ENCODE results near the gene FOXO1. TPM values are rescaled to one million over a fixed set of nuclear protein-coding genes. Genes with fewer than 3 reads are reported as not detected.

FOXO1 gene
- total and polyA plus RNA-seq, 2 donors = 23.2 to 23.7 TPM

DNA sequence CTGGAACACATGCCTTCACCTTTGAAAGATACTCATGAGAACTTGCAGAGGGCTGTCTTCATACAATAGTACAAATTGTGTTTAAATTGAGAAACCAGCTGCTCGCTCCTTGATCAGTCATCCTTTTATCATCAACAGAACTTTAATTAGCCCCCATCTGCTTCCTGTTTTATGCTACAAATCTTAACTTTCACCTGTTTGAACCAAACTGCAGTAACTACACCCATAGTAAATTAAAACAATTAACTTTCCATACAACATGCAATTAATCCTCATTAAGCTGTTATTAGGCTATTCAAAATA, 85.2 kb downstream of the FOXO1 start:
- Histone ChIP-seq H3K4me1 (ENCODE audit: insufficient read depth) (peaks cover 1% of the 10 kb centered on the region), H3K27ac (ENCODE audit: low read depth) (no peak overlapping the region), H3K4me3 (ENCODE audit: low read depth, low read length) (no peak overlapping the region), H3K36me3 (ENCODE audit: insufficient read depth) (no peaks in the 10 kb centered on the region)
- no peak for DNase-seq (ENCODE audit: extremely low spot score)
- WGBS = 86% methylated on average over 1 of the region's 1 CpG

DNA sequence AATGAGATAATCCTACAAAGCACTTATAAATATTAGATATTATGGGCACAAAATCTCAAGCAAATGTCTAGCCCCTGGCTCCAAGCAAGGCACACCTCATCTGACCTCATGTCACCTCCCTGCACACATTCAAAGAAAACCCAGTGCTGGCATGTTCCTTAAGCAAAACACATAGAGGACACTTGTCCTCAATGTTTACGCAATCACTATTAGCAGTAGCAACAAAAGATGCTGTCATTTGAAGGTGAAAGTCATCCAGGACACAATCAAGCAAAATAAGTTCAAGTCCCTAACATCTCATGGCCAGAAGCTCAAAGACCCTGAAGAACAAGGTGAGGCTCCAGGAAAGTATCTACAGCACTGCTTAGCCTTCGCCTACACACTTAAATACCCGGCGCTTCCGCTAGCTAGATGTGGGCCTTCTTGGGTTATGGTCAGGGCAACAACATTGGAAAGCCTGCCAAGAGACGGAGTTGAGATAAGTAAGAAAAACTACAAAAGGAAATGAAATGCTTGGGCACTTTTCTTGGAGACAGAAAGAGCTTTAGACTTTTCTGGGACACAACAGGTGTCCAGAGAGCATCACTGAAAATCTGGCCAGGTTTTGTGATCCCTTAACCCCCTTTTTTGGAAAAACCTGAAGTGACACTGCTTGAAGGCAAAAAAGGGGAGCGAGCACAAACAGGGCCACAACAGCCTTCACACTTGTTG, 85.7 kb downstream of the FOXO1 start:
- 78% methylated on average over 7 of the region's 7 CpGs for WGBS
- peaks cover 1% of the 10 kb centered on the region for H3K4me1 ChIP-seq (ENCODE audit: insufficient read depth)
- no peak overlapping the region for H3K4me3 ChIP-seq (ENCODE audit: low read depth, low read length)
- no peaks in the 10 kb centered on the region for H3K36me3 ChIP-seq (ENCODE audit: insufficient read depth)
- H3K27ac ChIP-seq (ENCODE audit: low read depth) = no peak overlapping the region
- no peak for DNase-seq (ENCODE audit: extremely low spot score)

DNA sequence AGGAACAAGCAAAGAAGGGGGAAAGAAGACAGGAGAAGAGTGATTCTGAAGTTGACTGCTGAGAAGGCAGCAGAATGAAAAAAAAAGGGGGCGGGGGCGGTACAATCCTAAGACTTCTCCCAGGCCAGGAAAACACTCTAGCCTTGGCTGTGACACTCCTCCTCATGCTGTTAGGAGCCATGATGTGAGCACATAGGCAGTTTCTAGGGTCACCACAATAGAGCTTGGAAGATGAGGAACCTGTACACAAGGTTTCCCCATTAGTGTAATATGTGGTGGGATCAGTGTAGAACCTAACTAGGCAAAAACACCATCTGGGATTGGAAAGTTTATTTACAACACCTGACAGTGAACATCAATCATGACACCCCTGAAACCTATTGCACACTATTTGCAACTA, 86.9 kb downstream of the FOXO1 start:
- no peaks in the 10 kb centered on the region for H3K36me3 ChIP-seq (ENCODE audit: insufficient read depth)
- no peak overlapping the region for H3K27ac ChIP-seq (ENCODE audit: low read depth)
- H3K4me3 ChIP-seq (ENCODE audit: low read depth, low read length) = no peak overlapping the region
- WGBS = 99% methylated on average over 2 of the region's 2 CpGs
- peaks cover 1% of the 10 kb centered on the region for H3K4me1 ChIP-seq (ENCODE audit: insufficient read depth)
- no peak for DNase-seq (ENCODE audit: extremely low spot score)

DNA sequence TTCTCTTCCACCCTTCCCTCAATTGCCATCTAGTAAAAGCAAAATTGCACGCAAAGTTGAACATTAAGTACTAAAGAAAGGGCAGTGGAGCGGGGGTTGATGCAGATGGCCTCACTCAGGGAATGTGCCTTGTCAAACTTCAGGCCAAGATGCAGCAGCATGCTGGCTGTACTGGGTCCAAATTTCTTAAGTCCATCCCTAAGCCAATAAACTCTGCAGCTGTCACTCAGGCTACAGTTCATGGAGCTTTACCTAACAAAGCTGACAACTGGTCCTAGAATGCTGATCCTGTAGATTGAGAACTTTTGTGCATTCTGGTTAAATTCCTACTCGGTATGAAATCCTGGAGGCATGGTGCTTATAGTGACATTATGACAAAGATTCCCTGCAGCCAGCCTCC, 88.4 kb downstream of the FOXO1 start:
- peaks cover 4% of the 10 kb centered on the region for H3K4me1 ChIP-seq (ENCODE audit: insufficient read depth)
- H3K4me3 ChIP-seq (ENCODE audit: low read depth, low read length) = no peak overlapping the region
- no peak overlapping the region for H3K27ac ChIP-seq (ENCODE audit: low read depth)
- no peak for DNase-seq (ENCODE audit: extremely low spot score)
- 64% methylated on average over 3 of the region's 3 CpGs for WGBS
- H3K36me3 ChIP-seq (ENCODE audit: insufficient read depth) = no peaks in the 10 kb centered on the region

DNA sequence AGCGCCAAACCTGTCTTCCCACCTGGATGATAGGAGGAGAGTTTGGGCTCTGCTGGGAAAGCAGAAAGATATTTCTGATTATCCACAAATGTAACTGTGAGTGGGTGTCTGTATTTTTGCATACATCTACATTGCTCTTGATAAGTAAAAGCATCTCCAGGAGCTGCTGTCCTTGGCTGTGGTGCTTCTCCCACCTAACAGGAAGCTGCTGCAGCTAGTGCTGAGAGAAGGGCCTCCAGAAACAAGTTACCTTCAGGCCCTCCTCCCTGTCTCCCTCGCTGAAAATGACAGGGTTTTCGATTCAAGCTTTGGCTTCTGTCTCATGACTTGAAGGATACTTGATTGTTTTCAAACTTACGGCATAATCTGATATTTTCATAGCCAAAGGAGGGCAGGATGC, 90.1 kb downstream of the FOXO1 start:
- H3K4me3 ChIP-seq (ENCODE audit: low read depth, low read length) = no peak overlapping the region
- H3K36me3 ChIP-seq (ENCODE audit: insufficient read depth) = no peaks in the 10 kb centered on the region
- H3K4me1 ChIP-seq (ENCODE audit: insufficient read depth) = peaks cover 4% of the 10 kb centered on the region
- no peak overlapping the region for H3K27ac ChIP-seq (ENCODE audit: low read depth)
- 81% methylated on average over 4 of the region's 4 CpGs for WGBS
- DNase-seq (ENCODE audit: extremely low spot score) = no peak

DNA sequence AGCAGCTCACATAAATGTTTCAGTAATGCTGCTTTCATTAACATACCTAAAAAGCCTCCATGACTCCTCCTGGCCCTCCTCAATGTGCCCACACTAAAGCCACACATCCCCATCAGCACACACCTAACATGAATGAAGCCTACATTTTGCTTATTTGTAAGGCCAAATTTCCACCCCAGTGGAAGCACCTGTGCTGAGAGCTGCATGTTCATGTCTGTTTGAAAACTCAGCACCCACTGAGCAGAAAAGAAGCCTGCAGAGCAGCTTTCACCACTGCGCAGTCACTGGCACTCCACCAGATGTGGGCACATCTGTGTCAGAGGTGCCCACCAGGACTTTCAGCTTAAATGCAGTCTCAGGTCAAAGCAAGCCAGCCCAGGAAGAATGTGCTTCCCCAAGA, 93.5 kb downstream of the FOXO1 start:
- DNase-seq (ENCODE audit: extremely low spot score) = no peak
- Histone ChIP-seq H3K27ac (ENCODE audit: low read depth) (no peak overlapping the region), H3K4me1 (ENCODE audit: insufficient read depth) (peaks cover 2% of the 10 kb centered on the region), H3K36me3 (ENCODE audit: insufficient read depth) (no peaks in the 10 kb centered on the region), H3K4me3 (ENCODE audit: low read depth, low read length) (no peak overlapping the region)
- WGBS = 98% methylated on average over 1 of the region's 1 CpG

DNA sequence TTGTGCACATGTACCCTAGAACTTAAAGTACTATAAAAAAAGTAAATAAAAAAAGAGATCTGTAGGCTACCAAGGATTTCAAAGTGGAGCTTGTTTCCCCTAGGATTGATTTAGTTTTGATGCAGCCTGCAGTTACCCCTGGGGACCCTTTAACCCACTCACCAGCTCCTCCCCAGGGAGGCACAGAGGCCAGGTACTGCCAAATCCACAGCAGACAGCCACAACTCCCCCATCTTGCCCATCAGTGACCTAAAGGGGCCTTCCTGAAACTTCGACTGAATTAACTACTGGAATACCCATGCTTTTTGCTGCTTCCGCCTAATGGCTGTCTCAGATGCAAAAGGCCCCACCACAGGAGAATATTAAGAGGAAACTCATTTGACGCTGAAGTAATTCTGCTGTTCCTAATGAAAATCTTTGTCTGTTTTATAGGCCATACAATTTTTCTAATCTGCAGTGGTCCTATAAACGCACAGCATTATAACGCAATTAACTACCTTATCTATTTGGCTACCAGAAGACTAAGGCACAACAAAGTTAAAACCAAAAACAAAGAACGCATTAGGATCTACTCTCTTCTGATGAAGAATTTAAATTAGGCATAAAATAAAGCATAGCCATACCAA, 95.0 kb downstream of the FOXO1 start:
- 89% methylated on average over 6 of the region's 6 CpGs for WGBS
- H3K4me1 ChIP-seq (ENCODE audit: insufficient read depth) = peaks cover 2% of the 10 kb centered on the region
- no peak overlapping the region for H3K4me3 ChIP-seq (ENCODE audit: low read depth, low read length)

DNA sequence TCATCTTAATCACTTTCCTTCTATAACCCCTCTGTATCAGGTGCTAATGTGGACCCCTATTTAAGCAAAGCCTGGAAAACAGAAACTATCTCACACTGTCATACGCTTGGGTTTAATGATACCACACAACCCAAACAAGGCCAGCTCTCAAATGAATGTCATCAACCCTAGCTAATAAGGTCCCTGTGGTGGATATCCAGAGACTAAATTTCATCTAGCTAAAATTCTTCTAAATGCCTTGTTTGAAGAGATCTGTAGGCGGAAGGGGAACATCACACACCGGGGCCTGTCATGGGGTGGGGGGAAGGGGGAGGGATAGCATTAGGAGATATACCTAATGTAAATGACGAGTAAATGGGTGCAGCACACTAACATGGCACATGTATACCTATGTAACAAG, 95.5 kb downstream of the FOXO1 start:
- no peak overlapping the region for H3K27ac ChIP-seq (ENCODE audit: low read depth)
- WGBS = 93% methylated on average over 4 of the region's 4 CpGs
- H3K4me3 ChIP-seq (ENCODE audit: low read depth, low read length) = no peak overlapping the region
- DNase-seq (ENCODE audit: extremely low spot score) = no peak
- no peaks in the 10 kb centered on the region for H3K36me3 ChIP-seq (ENCODE audit: insufficient read depth)
- peaks cover 4% of the 10 kb centered on the region for H3K4me1 ChIP-seq (ENCODE audit: insufficient read depth)

More for the DNA sequence above, 95.0 kb downstream of the FOXO1 start:
- H3K36me3 ChIP-seq (ENCODE audit: insufficient read depth) = no peaks in the 10 kb centered on the region
- DNase-seq (ENCODE audit: extremely low spot score) = no peak
- H3K27ac ChIP-seq (ENCODE audit: low read depth) = no peak overlapping the region

DNA sequence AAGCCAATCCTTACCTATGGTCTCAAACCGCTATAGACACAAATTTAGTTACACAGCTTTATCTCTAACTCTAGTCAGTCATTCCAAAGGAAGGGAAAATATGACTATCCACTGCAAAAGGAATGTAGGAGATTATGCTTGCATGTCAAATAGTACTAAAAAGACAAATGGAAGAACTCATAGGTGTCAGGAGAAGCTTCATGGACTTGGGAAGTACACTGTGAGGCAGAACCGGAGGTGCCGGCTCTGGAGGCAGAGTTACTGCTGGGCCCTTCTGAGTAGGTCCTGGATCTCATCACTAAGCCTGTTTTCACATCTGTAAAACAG, 97.5 kb downstream of the FOXO1 start:
- 35% methylated on average over 3 of the region's 3 CpGs for WGBS
- H3K4me1 ChIP-seq (ENCODE audit: insufficient read depth) = peaks cover 4% of the 10 kb centered on the region
- no peaks in the 10 kb centered on the region for H3K36me3 ChIP-seq (ENCODE audit: insufficient read depth)
- no peak overlapping the region for H3K4me3 ChIP-seq (ENCODE audit: low read depth, low read length)
- DNase-seq (ENCODE audit: extremely low spot score) = no peak
- peak overlapping the region; percentile 16 for H3K27ac ChIP-seq (ENCODE audit: low read depth)

DNA sequence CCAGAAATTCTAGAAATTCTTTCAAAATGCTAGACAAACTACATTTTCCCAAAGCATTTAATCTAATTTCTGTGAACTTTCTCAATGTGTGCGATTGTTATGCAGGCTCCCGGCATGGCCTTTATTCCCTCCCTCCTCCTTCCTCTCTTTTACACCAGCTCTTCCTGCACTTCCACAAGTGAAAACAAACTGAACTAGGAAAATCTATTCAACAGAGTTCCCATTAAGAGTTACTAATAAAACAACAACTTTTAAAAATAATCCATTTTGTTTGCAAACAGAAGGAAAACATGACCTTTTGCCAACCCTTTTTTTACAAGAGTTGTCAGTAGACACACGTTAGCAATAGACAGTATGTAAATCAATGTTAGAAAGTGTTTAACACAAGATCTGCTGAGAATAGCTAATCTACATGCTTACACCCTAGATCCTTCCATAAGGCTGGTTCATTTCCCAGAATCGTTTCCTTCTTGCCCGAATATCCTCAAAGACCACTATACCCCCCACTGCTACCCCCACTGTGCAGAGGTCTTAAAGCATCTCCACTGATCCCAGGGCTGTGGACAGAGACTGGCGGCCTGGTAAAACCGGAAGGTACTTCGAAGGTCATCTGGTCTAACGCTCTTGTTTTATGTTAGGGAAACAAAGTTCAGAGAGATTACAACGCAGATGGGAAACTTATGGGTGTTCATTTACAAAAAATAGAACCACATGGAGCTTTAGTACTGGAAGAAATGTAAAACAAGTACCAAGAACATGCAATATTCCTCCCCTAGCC, 98.0 kb downstream of the FOXO1 start:
- Histone ChIP-seq H3K4me1 (ENCODE audit: insufficient read depth) (peaks cover 4% of the 10 kb centered on the region), H3K36me3 (ENCODE audit: insufficient read depth) (no peaks in the 10 kb centered on the region), H3K4me3 (ENCODE audit: low read depth, low read length) (no peak overlapping the region), H3K27ac (ENCODE audit: low read depth) (peak overlapping the region; percentile 16)
- DNase-seq (ENCODE audit: extremely low spot score) = no peak
- 58% methylated on average over 10 of the region's 10 CpGs for WGBS

DNA sequence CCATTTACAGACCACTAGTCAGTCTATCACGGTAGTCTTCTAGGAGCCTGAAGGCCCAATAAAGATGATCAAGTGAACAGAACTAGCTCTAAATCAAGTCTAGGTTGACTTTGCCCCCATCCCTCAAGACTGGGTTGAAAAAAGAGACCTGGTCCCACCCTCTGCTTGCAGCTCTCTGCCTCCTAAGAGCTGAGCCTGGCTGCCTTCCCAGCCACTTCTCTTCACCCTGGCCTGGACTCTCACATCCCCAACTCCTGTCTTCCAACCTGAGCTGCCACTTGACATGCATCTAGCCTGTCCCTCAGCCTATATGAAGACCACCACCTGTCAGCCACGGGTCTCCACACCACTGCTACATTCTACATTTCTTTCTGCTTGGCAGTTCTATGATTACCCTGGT, 99.6 kb downstream of the FOXO1 start:
- Histone ChIP-seq H3K4me3 (ENCODE audit: low read depth, low read length) (no peak overlapping the region), H3K36me3 (ENCODE audit: insufficient read depth) (no peaks in the 10 kb centered on the region), H3K27ac (ENCODE audit: low read depth) (no peak overlapping the region), H3K4me1 (ENCODE audit: insufficient read depth) (peaks cover 1% of the 10 kb centered on the region)
- DNase-seq (ENCODE audit: extremely low spot score) = no peak
- WGBS = 85% methylated on average over 2 of the region's 2 CpGs

DNA sequence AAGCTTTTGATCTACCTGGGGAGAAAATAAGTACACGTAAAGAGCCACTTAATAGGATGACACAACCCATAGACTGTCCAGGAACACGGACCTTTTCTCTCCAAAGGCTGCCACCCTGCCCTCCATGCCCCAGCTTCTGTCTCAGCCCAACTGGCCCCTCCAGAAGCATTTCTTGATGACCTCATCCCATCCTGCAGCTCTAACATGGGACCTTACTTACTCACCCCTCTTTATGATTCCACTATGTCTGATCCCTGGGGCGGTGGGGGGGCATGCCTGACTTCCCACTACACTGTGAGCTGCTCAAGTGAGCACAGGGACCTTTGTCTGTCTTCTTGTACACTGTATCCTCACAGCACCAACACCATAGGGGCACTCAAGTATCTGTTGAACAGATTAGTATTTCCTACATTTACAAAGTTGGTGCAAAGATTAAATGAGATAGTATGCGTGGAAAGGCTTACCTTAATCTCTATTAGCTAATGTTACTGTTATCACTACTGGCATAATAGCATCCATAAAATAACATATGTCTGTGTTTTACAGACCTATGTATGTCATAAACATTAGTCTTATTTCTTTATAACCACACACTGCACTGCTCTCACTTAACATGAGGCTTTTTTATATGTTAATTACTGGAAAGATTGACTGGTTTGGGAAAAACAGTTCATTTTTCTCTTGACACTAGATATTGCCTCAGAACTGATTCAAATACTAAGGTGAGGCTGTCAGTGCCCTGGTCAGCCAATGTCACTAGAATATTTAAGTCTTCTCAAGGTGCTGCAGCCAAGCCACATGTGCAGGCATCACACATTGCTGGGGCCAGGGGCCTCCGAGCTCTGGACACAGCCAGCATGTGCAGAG, 100.9 kb downstream of the FOXO1 start:
- DNase-seq (ENCODE audit: extremely low spot score) = no peak
- Histone ChIP-seq H3K36me3 (ENCODE audit: insufficient read depth) (no peaks in the 10 kb centered on the region), H3K4me3 (ENCODE audit: low read depth, low read length) (no peak overlapping the region), H3K27ac (ENCODE audit: low read depth) (no peak overlapping the region), H3K4me1 (ENCODE audit: insufficient read depth) (peaks cover 1% of the 10 kb centered on the region)
- 90% methylated on average over 5 of the region's 5 CpGs for WGBS

DNA sequence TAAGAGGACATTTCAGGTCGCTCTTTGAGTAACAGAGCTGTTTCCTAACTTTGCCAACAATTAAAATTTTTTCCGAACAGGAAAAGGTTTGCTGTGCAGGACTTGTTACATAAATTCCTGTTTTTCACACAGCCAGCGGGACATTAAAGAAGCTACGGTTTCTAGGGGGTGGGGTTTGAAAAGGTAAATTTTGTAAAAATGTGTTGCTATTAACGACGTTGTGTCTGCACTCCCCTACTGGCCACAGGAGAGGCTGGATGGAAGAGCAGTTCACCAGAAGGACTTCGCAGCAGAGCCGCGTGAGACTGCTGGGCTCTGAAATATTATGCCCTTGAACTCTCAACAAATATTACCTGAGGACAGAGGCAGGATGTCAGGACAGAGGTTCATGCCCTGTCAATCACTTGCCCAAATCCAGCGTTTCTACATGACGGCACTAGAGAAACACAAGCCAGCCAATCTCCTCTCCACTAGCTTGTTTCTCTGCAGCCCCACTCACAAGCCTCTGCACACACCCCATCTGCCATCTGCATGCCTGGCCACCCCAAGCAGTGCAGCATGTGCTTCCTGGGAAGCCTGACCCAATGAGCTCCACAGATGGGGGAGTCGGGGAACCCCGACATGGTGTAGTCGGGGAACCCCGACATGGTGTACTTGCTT, 102.0 kb downstream of the FOXO1 start:
- H3K4me3 ChIP-seq (ENCODE audit: low read depth, low read length) = no peak overlapping the region
- no peak for DNase-seq (ENCODE audit: extremely low spot score)
- peaks cover 1% of the 10 kb centered on the region for H3K4me1 ChIP-seq (ENCODE audit: insufficient read depth)
- no peak overlapping the region for H3K27ac ChIP-seq (ENCODE audit: low read depth)
- peaks cover 2% of the 10 kb centered on the region for H3K36me3 ChIP-seq (ENCODE audit: insufficient read depth)
- WGBS = 60% methylated on average over 15 of the region's 15 CpGs

Data from urinary bladder (tissue), 4 donors.